Hepatocyte (in vitro differentiated cells): Measurements from ENCODE around the gene RFC2.

Source experiments
- EZH2 ChIP-seq: fragments of 200-600 bp; sonication (generic); IDR thresholded peaks from 2 replicates; pipeline ENCODE4 v1.6.1; 2016; ENCODE audit warnings: antibody characterized with exemption, mild to moderate bottlenecking, borderline replicate concordance
- TF ChIP-seq, protein P1 (sequence below): fragments of 200-600 bp; sonication (generic); IDR thresholded peaks from 2 replicates; pipeline ENCODE4 v1.5.1; 2016; ENCODE audit warnings: antibody characterized with exemption, mild to moderate bottlenecking; ENCODE audit not compliant: poor library complexity

DNA sequence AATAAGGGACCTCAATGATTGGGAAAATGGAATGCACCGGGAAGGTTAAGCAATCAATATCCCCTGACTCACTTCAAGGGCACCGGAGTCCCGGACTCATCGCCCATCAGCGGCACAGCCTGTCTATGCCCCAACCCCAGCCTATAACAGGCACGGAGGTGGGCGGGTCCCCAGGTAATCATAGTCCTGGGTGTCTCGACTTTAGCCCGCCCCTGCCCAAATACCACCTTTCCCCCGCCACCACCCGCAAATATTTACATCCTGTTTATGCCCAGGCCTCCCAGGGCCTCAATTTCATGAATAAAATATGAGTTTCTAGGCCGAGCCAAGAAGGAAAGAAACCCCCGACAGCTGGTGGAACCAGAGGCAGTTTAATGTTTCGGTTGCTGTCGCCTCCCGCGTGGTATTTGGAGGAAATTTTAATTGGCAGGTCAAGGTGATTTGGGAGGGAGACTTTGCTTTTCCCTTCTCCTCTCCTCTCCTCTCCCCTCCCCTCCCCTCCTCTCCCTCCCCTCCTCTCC, 15.6 kb upstream of the RFC2 start:
- TF ChIP-seq, protein P1, sequence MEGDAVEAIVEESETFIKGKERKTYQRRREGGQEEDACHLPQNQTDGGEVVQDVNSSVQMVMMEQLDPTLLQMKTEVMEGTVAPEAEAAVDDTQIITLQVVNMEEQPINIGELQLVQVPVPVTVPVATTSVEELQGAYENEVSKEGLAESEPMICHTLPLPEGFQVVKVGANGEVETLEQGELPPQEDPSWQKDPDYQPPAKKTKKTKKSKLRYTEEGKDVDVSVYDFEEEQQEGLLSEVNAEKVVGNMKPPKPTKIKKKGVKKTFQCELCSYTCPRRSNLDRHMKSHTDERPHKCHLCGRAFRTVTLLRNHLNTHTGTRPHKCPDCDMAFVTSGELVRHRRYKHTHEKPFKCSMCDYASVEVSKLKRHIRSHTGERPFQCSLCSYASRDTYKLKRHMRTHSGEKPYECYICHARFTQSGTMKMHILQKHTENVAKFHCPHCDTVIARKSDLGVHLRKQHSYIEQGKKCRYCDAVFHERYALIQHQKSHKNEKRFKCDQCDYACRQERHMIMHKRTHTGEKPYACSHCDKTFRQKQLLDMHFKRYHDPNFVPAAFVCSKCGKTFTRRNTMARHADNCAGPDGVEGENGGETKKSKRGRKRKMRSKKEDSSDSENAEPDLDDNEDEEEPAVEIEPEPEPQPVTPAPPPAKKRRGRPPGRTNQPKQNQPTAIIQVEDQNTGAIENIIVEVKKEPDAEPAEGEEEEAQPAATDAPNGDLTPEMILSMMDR = no peak
- no peak for TF ChIP-seq EZH2
